PC-3 (cell line): ENCODE measurements around the gene LURAP1L. TPM values are rescaled to one million over a fixed set of nuclear protein-coding genes. Genes with fewer than 3 reads are reported as not detected.

Experiments used
- ATAC-seq: fragments of 200-7000 bp; cut with Tn5 transposase; 2 replicates; pipeline ENCODE4 v1.9.1; 2020; ENCODE audit warnings: mild to moderate bottlenecking, moderate library complexity
- BruUV-seq: library from RNA; stranded (reverse); fragments of 400-500 nt; replicated peaks from 2 replicates; lab custom pipeline; 2021; lab: Mats Ljungman, UMichigan
- CTCF ChIA-PET: fragments of 300-600 bp; sonication (Branson Sonifier 250); formaldehyde crosslinking; loops from one replicate; lab custom pipeline; 2022; ENCODE audit warnings: antibody characterized with exemption; lab: Charles Lee
- POLR2A ChIA-PET: fragments of 300-600 bp; sonication (Branson Sonifier 250); formaldehyde crosslinking; loops from one replicate; lab custom pipeline; 2022; ENCODE audit warnings: antibody characterized with exemption; ENCODE audit not compliant: unreplicated experiment; lab: Charles Lee
- DNase-seq: peaks from one replicate; pipeline ENCODE4 v3.0.0-alpha.2; 2015
- H2AFZ ChIP-seq: fragments of 300-600 bp; sonication (generic); 2 replicates; pipeline ENCODE4 v1.6.0; 2016; ENCODE audit warnings: antibody characterized with exemption, low read length
- H3F3A ChIP-seq: fragments of 300-600 bp; sonication (generic); one replicate; pipeline ENCODE4 v1.6.0; 2017; ENCODE audit warnings: antibody characterized with exemption, low read length, control low read depth, mild to moderate bottlenecking; ENCODE audit not compliant: unreplicated experiment
- H3K27ac ChIP-seq: fragments of 300-600 bp; sonication (generic); 2 replicates; pipeline ENCODE4 v1.5.1; 2016; ENCODE audit warnings: mild to moderate bottlenecking, low read length
- H3K27me3 ChIP-seq: fragments of 300-600 bp; sonication (generic); 2 replicates; pipeline ENCODE4 v1.6.1; 2016; ENCODE audit warnings: low read length, mixed read lengths
- H3K36me3 ChIP-seq: fragments of 300-600 bp; sonication (generic); 2 replicates; pipeline ENCODE4 v1.6.1; 2016; ENCODE audit warnings: low read depth, mixed run types, low read length, mixed read lengths
- H3K4me1 ChIP-seq: fragments of 300-600 bp; sonication (generic); 2 replicates; pipeline ENCODE4 v1.5.1; 2016; ENCODE audit warnings: low read length; ENCODE audit not compliant: insufficient read depth
- H3K4me2 ChIP-seq: fragments of 300-600 bp; sonication (generic); 2 replicates; pipeline ENCODE4 v1.6.0; 2016; ENCODE audit warnings: low read length
- H3K4me3 ChIP-seq: fragments of 300-600 bp; sonication (generic); 2 replicates; pipeline ENCODE4 v1.5.1; 2016; ENCODE audit warnings: mild to moderate bottlenecking, low read length, mixed read lengths
- H3K79me2 ChIP-seq: fragments of 300-600 bp; sonication (generic); 2 replicates; pipeline ENCODE4 v1.6.1; 2017; ENCODE audit warnings: low read length, mixed read lengths
- H3K9ac ChIP-seq: fragments of 300-600 bp; sonication (generic); 2 replicates; pipeline ENCODE4 v1.6.0; 2016; ENCODE audit warnings: mild to moderate bottlenecking, low read length
- H3K9me2 ChIP-seq: fragments of 300-600 bp; sonication (generic); replicated peaks from 2 replicates; pipeline ENCODE4 v1.6.1; 2016; ENCODE audit warnings: mixed run types, low read length, mixed read lengths
- H3K9me3 ChIP-seq: fragments of 300-600 bp; sonication (generic); 2 replicates; pipeline ENCODE4 v1.6.1; 2016; ENCODE audit warnings: low read length, mixed read lengths
- H4K20me1 ChIP-seq: fragments of 300-600 bp; sonication (generic); 2 replicates; pipeline ENCODE4 v1.6.1; 2016; ENCODE audit warnings: low read length, mixed read lengths
- CTCF ChIP-seq: fragments of 300-600 bp; sonication (generic); conservative IDR thresholded peaks from 2 replicates; pipeline ENCODE4 v1.5.1; 2017; ENCODE audit warnings: antibody characterized with exemption, low read depth, mild to moderate bottlenecking, low read length
- EZH2 ChIP-seq: fragments of 300-600 bp; sonication (generic); IDR thresholded peaks from one replicate; pipeline ENCODE4 v1.6.1; 2017; ENCODE audit warnings: antibody characterized with exemption, mild to moderate bottlenecking, low read length; ENCODE audit not compliant: unreplicated experiment
- EZH2phosphoT487 ChIP-seq: fragments of 300-600 bp; sonication (generic); IDR thresholded peaks from 2 replicates; pipeline ENCODE4 v1.6.1; 2018; ENCODE audit warnings: mild to moderate bottlenecking, antibody characterized with exemption, low read length, borderline replicate concordance
- intact Hi-C: fragments of 100-400 bp; cut with micrococcal nuclease; formaldehyde crosslinking; loops from 2 replicates; pipeline ENCODE4 v1.9.0; 2023
- total RNA-seq: library from RNA; depleted of rRNA; stranded (reverse); fragments of >200 nt; gene quantifications from 2 replicates; pipeline ENCODE4 v1.2.3, GENCODE V29; 2014

Gene LURAP1L
- total RNA-seq, 1 experiment from 2014 or later, result 16.4 TPM

GRCh38 chr9:12811935-12812334, 37.1 kb downstream of the LURAP1L start:
- ATAC-seq (no peak), DNase-seq (no peak)
- no peak for TF ChIP-seq EZH2
- TF ChIP-seq EZH2phosphoT487, result no peak
- TF ChIP-seq CTCF, result no peak
- Histone ChIP-seq H3F3A (no peaks in the 10 kb centered on the region), H3K79me2 (no peaks in the 10 kb centered on the region), H3K4me2 (no peak overlapping the region), H4K20me1 (no peaks in the 10 kb centered on the region), H3K9me3 (no peaks in the 10 kb centered on the region), H3K27me3 (no peaks in the 10 kb centered on the region), H3K4me1 (peaks cover 45% of the 10 kb centered on the region), H3K4me3 (no peak overlapping the region), H3K9me2 (no peaks in the 10 kb centered on the region), H2AFZ (no peak overlapping the region), H3K27ac (no peak overlapping the region), H3K36me3 (no peaks in the 10 kb centered on the region), H3K9ac (no peak overlapping the region)
- no TSS peak for BruUV-seq
- POLR2A ChIA-PET, result no interaction called here
- intact Hi-C loops, result no loop called here
- CTCF ChIA-PET, result no interaction called here

GRCh38 chr9:12812710-12813109, 37.9 kb downstream of the LURAP1L start:
- Histone ChIP-seq H4K20me1 (no peaks in the 10 kb centered on the region), H3K9me2 (no peaks in the 10 kb centered on the region), H3K4me3 (no peak overlapping the region), H3K27me3 (no peaks in the 10 kb centered on the region), H3K27ac (peak overlapping the region; percentile 100), H3K36me3 (no peaks in the 10 kb centered on the region), H2AFZ (no peak overlapping the region), H3F3A (no peaks in the 10 kb centered on the region), H3K4me1 (peaks cover 51% of the 10 kb centered on the region), H3K9ac (peak overlapping the region; percentile 79), H3K9me3 (no peaks in the 10 kb centered on the region), H3K79me2 (no peaks in the 10 kb centered on the region), H3K4me2 (peak overlapping the region; percentile 38)
- POLR2A ChIA-PET, result no interaction called here
- DNase-seq, result no peak
- no peak for ATAC-seq
- intact Hi-C loops, result no loop called here
- no TSS peak for BruUV-seq
- TF ChIP-seq EZH2 (no peak), EZH2phosphoT487 (no peak), CTCF (no peak)
- CTCF ChIA-PET, result no interaction called here

- Histone ChIP-seq H3K27me3 (no peaks in the 10 kb centered on the region), H2AFZ (no peak overlapping the region), H3K27ac (peak overlapping the region; percentile 100), H3K9me2 (no peaks in the 10 kb centered on the region), H3K4me2 (peak overlapping the region; percentile 75), H3K4me3 (peak overlapping the region; percentile 34; the same call in 1 of the 2 replicates), H3K36me3 (no peaks in the 10 kb centered on the region), H3K79me2 (no peaks in the 10 kb centered on the region), H3K9ac (peak overlapping the region; percentile 79), H3F3A (no peaks in the 10 kb centered on the region), H3K9me3 (no peaks in the 10 kb centered on the region), H4K20me1 (no peaks in the 10 kb centered on the region), H3K4me1 (peaks cover 58% of the 10 kb centered on the region)
- BruUV-seq, result TSS peak; percentile 69
- POLR2A ChIA-PET, result no interaction called here
- CTCF ChIA-PET, result no interaction called here
- ATAC-seq, result no peak
- TF ChIP-seq EZH2phosphoT487 (no peak), CTCF (no peak), EZH2 (no peak)
- intact Hi-C loops, result no loop called here
- no peak for DNase-seq
These were observed 38.7 kb downstream of the LURAP1L start for GRCh38 chr9:12813533-12813932.
